C1 segment of cervical spinal cord (tissue), 14 donors: ENCODE measurements around the gene RTL1.

Source experiments
- DNase-seq, 14 donors: peaks; one replicate each; lab custom pipeline; 2025; lab: John Stamatoyannopoulos, UW

The RTL1 gene

DNA sequence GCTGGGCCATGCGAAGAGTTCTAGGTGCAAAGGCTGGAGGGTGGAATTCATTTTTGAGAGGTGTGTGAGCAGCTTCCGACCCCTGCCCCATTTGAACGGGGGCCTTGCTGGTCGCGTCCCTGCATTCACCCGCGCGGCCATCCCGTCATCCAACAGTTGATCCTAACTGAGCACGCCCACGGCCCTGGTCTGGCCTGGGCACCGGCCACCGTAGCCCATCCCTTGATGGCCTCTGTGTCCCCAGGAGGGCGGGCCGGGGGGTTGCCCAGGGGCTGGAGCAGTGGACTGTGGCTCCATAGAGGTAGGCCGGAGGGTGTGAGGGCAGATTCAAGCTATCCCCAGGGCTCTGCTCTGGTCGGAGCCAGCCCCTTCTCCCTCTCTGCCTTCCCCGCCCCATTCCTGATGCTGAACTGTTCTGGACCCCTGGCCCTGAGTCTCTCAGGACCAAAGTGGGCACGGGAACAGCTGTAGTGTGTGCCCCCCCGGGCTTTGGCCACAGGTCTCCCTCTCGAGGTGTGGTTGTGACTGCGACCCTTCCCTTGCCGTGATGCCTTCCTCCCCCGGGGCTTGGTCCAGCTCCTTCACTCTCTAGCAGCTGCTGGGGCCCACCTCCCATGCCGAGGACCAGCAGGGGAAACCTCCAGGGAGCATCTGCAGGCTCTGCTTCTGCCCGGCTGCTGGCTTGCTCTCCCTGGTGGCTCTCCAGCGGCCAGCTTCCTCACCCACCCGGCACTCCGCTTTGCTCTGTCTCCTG, 68.6 kb downstream of the RTL1 start:
- DNase-seq = no peak

DNA sequence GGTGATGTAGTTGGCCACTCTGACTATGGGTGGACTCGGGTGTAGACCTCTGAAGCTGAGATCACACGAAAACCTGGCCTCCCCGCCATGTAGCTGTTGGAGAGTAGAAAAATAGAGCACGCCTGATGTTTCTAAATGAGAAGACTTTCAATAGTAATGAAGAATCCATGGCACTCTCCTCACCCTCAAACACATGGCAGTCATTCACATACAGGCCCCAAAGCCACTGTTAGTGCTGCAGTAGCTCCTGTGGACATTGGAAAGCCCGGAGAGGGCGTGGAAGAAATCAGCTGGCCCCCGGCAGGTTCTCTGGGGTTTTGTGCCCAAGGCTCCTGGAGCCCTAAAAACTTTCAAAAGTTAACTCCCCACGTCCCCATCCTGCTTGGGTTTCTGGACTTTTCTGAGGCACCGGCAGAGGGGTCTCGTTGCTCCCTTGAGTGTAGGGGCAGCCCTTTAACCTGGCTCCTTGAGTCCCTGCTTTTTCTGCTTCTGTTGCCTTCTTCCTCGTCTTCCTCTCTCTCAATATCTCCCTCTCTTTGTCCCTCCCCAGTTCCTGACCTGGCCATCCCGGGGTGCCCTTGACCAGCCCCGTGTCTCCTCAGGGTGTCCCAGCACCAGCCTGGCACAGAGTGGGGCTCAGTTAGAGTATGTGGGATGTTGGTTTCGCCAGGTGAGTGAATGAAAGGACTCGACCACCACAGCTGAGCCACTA, 69.3 kb downstream of the RTL1 start:
- no peak for DNase-seq

DNA sequence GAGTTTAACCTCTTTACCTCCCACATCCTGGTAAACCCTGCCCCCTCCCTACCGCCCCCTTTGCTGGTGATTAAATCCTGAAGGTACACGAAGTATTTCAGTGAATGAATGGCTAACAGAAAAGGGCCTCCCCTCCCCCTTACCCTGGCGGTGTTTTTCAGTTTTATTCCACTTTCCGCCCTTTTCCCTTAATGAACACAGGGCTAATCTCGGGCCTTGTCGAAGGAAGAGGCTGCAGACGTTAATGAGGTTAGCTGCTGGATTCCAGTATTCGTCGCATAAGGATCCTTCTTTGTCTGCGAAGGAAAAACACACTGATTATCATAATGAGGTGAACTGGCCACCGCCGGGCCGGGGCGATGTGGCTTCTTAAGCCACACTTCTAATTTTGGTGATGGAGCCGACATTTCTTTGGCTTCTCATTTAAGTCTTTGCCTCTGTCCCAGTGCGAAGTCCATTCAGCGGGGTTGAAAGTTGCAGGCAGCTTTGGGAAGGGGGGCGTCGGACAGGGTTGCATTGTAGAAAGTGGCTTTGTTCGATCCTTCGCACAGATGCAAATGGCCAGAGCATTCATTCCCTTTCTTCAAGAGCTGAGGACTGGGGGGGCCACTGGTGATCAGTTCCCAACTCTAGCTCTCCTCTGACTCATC, 71.1 kb downstream of the RTL1 start:
- no peak for DNase-seq

DNA sequence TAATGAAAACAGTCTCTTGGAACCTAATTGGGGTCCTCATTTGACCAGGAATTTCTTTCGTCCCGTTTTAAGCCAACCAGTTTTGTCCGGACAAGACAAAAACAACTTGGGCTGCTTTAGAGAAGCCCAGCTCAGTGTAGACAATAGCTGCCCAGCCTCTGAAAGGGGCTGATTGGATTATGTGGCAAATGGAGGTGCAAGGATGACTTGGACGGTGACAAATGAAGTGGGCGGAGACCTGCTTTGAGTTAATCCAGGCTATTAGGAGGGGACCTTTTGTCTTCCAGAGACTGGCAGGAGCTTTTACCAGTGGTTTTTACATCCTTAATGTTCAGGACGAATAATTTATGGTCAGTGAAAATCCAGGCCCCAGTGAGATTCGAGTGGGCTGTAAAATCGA, 72.8 kb downstream of the RTL1 start:
- no peak for DNase-seq
